HEK293 (cell line): ENCODE measurements around the gene ZDHHC9.
A peak's percentile ranks its signal among the peaks of the same experiment; 100 is the strongest.

ENCODE experiments used
- CTCF ChIA-PET: fragments of 350-600 bp; formaldehyde crosslinking; extraction: SDS; loops from one replicate; lab custom pipeline; 2021; ENCODE audit warnings: antibody characterized with exemption; lab: Yijun Ruan, JAX
- POLR2A ChIA-PET: fragments of 300-600 bp; formaldehyde crosslinking; extraction: SDS; loops from one replicate; lab custom pipeline; 2020; ENCODE audit warnings: antibody characterized with exemption, inconsistent platforms; lab: Yijun Ruan, JAX
- H3K27ac ChIP-seq: fragments of 200-500 bp; sonication (Bioruptor generic); 2 replicates; pipeline ENCODE4 v1.5.1; 2014; ENCODE audit warnings: low read depth, low read length, control low read depth, inconsistent platforms; ENCODE audit errors: extremely low read depth
- H3K36me3 ChIP-seq, 2 experiments: fragments of 200-500 bp in 1 of 2; sonication (Bioruptor generic) in 1 of 2; 1 replicate in 1 of 2; 2 replicates in 1 of 2; pipeline ENCODE4 v1.5.1; 2014 to 2017; ENCODE audit warnings: inconsistent platforms in 2 of 2, low read length in 2 of 2; ENCODE audit not compliant: control insufficient read depth in 2 of 2, insufficient read depth in 1 of 2
- H3K4me1 ChIP-seq: fragments of 200-500 bp; sonication (Bioruptor generic); 2 replicates; pipeline ENCODE4 v1.5.1; 2014; ENCODE audit warnings: mild to moderate bottlenecking, low read length, inconsistent platforms; ENCODE audit not compliant: control insufficient read depth, insufficient read depth
- H3K4me3 ChIP-seq: 2 replicates; pipeline ENCODE4 v1.5.1; 2011; ENCODE audit warnings: low read depth, mild to moderate bottlenecking, control low read depth, low read length, moderate library complexity
- H3K9me3 ChIP-seq: fragments of 200-500 bp; sonication (Bioruptor generic); 2 replicates; pipeline ENCODE4 v1.5.1; 2014; ENCODE audit warnings: low read depth, low read length, inconsistent platforms; ENCODE audit not compliant: control insufficient read depth, insufficient read depth
- CTCF ChIP-seq: fragments of 450-650 bp; formaldehyde crosslinking; IDR thresholded peaks from 2 replicates; pipeline ENCODE4 v1.5.1; 2016; ENCODE audit warnings: missing biosample characterization, missing genetic modification characterization
- KLF10 ChIP-seq: fragments of 450-650 bp; IDR thresholded peaks from 2 replicates; pipeline ENCODE4 v1.5.1; 2018; ENCODE audit warnings: missing biosample characterization, mild to moderate bottlenecking, missing genetic modification characterization
- OVOL3 ChIP-seq: fragments of 450-650 bp; formaldehyde crosslinking; IDR thresholded peaks from 2 replicates; pipeline ENCODE4 v1.5.1; 2016; ENCODE audit warnings: missing biosample characterization, missing genetic modification characterization
- TCF7L2 ChIP-seq: IDR thresholded peaks from 2 replicates; pipeline ENCODE4 v1.6.1; 2011; ENCODE audit warnings: low read depth, mild to moderate bottlenecking, inconsistent platforms, low read length, moderate library complexity, borderline replicate concordance
- TSHZ1 ChIP-seq: fragments of 450-650 bp; formaldehyde crosslinking; IDR thresholded peaks from 2 replicates; pipeline ENCODE4 v1.5.1; 2016; ENCODE audit warnings: missing biosample characterization, missing genetic modification characterization, borderline replicate concordance
- ZFP69B ChIP-seq: fragments of 450-650 bp; formaldehyde crosslinking; IDR thresholded peaks from 2 replicates; pipeline ENCODE4 v1.5.1; 2016; ENCODE audit warnings: missing biosample characterization, missing genetic modification characterization
- ZNF132 ChIP-seq: fragments of 450-650 bp; formaldehyde crosslinking; IDR thresholded peaks from 2 replicates; pipeline ENCODE4 v1.5.1; 2017; ENCODE audit warnings: missing biosample characterization, missing genetic modification characterization, borderline replicate concordance
- ZNF140 ChIP-seq: fragments of 450-650 bp; formaldehyde crosslinking; IDR thresholded peaks from 2 replicates; pipeline ENCODE4 v1.5.1; 2016; ENCODE audit warnings: missing biosample characterization, missing genetic modification characterization
- ZNF18 ChIP-seq: fragments of 450-650 bp; formaldehyde crosslinking; IDR thresholded peaks from 2 replicates; pipeline ENCODE4 v1.5.1; 2016; ENCODE audit warnings: missing biosample characterization, missing genetic modification characterization
- ZNF223 ChIP-seq: fragments of 450-650 bp; formaldehyde crosslinking; IDR thresholded peaks from 2 replicates; pipeline ENCODE4 v1.5.1; 2016; ENCODE audit warnings: missing biosample characterization, missing genetic modification characterization
- ZNF23 ChIP-seq: fragments of 450-650 bp; formaldehyde crosslinking; IDR thresholded peaks from 2 replicates; pipeline ENCODE4 v1.5.1; 2016; ENCODE audit warnings: missing biosample characterization, missing genetic modification characterization, borderline replicate concordance
- ZNF239 ChIP-seq: fragments of 450-650 bp; formaldehyde crosslinking; IDR thresholded peaks from 2 replicates; pipeline ENCODE4 v1.5.1; 2016; ENCODE audit warnings: missing biosample characterization, missing genetic modification characterization
- ZNF302 ChIP-seq: fragments of 450-650 bp; formaldehyde crosslinking; IDR thresholded peaks from 2 replicates; pipeline ENCODE4 v1.5.1; 2016; ENCODE audit warnings: missing biosample characterization, missing genetic modification characterization, low read depth
- ZNF391 ChIP-seq: fragments of 450-650 bp; formaldehyde crosslinking; IDR thresholded peaks from 2 replicates; pipeline ENCODE4 v1.5.1; 2016; ENCODE audit warnings: low read depth, missing biosample characterization, missing genetic modification characterization, borderline replicate concordance
- ZNF624 ChIP-seq: fragments of 450-650 bp; formaldehyde crosslinking; IDR thresholded peaks from 2 replicates; pipeline ENCODE4 v1.5.1; 2017; ENCODE audit warnings: missing biosample characterization, missing genetic modification characterization
- ZNF654 ChIP-seq: fragments of 450-650 bp; formaldehyde crosslinking; IDR thresholded peaks from 2 replicates; pipeline ENCODE4 v1.5.1; 2016; ENCODE audit warnings: low read depth, missing biosample characterization, missing genetic modification characterization
- ZNF664 ChIP-seq: fragments of 450-650 bp; formaldehyde crosslinking; IDR thresholded peaks from 2 replicates; pipeline ENCODE4 v1.5.1; 2016; ENCODE audit warnings: missing biosample characterization, missing genetic modification characterization
- ZNF692 ChIP-seq: fragments of 450-650 bp; formaldehyde crosslinking; IDR thresholded peaks from 2 replicates; pipeline ENCODE4 v1.5.1; 2016; ENCODE audit warnings: missing biosample characterization, missing genetic modification characterization
- ZSCAN5A ChIP-seq: fragments of 450-650 bp; formaldehyde crosslinking; IDR thresholded peaks from 2 replicates; pipeline ENCODE4 v1.5.1; 2016; ENCODE audit warnings: missing biosample characterization, missing genetic modification characterization

ZDHHC9 gene

GRCh38 chrX:129823115-129823514, 20.6 kb downstream of the ZDHHC9 start (continued):
- TF ChIP-seq ZNF692 (tag by site-specific recombination), result peak; percentile 94
- no peak for TF ChIP-seq ZNF18 (tag by site-specific recombination)
- TF ChIP-seq ZSCAN5A (tag by site-specific recombination), result no peak
- no peak for TF ChIP-seq ZNF239
- no peak for TF ChIP-seq TSHZ1 (tag by site-specific recombination)
- no peak for TF ChIP-seq KLF10 (tag by site-specific recombination)
- TF ChIP-seq ZNF132, result no peak
- no peak for TF ChIP-seq ZNF302 (tag by site-specific recombination)
- TF ChIP-seq CTCF (tag by site-specific recombination), result 0 out of 2 replicates have a peak, but pooled peaks have one; percentile 24
- TF ChIP-seq ZNF654, result peak; percentile 48
- no peak for TF ChIP-seq ZNF624 (tag by site-specific recombination)
- TF ChIP-seq ZNF223 (tag by site-specific recombination), result no peak
- peak; percentile 95 for TF ChIP-seq ZNF664 (tag by site-specific recombination)
- TF ChIP-seq TCF7L2, result no peak
- no peak for TF ChIP-seq ZNF391 (tag by site-specific recombination)
- TF ChIP-seq ZFP69B, result peak; percentile 92
- no peak for TF ChIP-seq OVOL3 (tag by site-specific recombination)

GRCh38 chrX:129818123-129818522, 25.6 kb downstream of the ZDHHC9 start:
- Histone ChIP-seq H3K36me3 (peaks cover under 1 to 29% of the 10 kb centered on the region in 2 experiments; a peak in 2 of 3 replicates), H3K9me3 (no peaks in the 10 kb centered on the region), H3K27ac (no peak overlapping the region), H3K4me1 (no peaks in the 10 kb centered on the region), H3K4me3 (no peak overlapping the region)
- POLR2A ChIA-PET, result no interaction called here
- 0 out of 2 replicates have a peak, but pooled peaks have one; percentile 5 for TF ChIP-seq ZNF140
- TF ChIP-seq ZNF23 (tag by site-specific recombination), result no peak
- CTCF ChIA-PET, result interaction anchor here (0.7 kb wide), 1 partner anchor 67 kb away, joined by 4 read pairs; no protein-coding TSS in a partner anchor
